Ishikawa (cell line): ENCODE measurements around the gene HOXC11.

Source experiments
- CEBPB ChIP-seq: IDR thresholded peaks from 2 replicates; pipeline ENCODE4 v1.6.1; 2012
- CREB1 ChIP-seq: IDR thresholded peaks from 2 replicates; pipeline ENCODE4 v1.6.1; 2012; ENCODE audit warnings: low read depth
- EGR1 ChIP-seq: IDR thresholded peaks from 2 replicates; pipeline ENCODE4 v1.6.1; 2012
- EP300 ChIP-seq: IDR thresholded peaks from 2 replicates; pipeline ENCODE4 v1.6.1; 2012; ENCODE audit warnings: borderline replicate concordance
- FOXM1 ChIP-seq: IDR thresholded peaks from 2 replicates; pipeline ENCODE4 v1.6.1; 2012; ENCODE audit warnings: low read depth, borderline replicate concordance
- MAX ChIP-seq: IDR thresholded peaks from 2 replicates; pipeline ENCODE4 v1.6.1; 2012
- NFIC ChIP-seq: IDR thresholded peaks from 2 replicates; pipeline ENCODE4 v1.6.1; 2012
- RAD21 ChIP-seq: IDR thresholded peaks from 2 replicates; pipeline ENCODE4 v1.6.1; 2012; ENCODE audit warnings: low read depth
- REST ChIP-seq: IDR thresholded peaks from 2 replicates; pipeline ENCODE4 v1.6.1; 2012; ENCODE audit warnings: low read depth, mild to moderate bottlenecking
- TAF1 ChIP-seq: IDR thresholded peaks from 2 replicates; pipeline ENCODE4 v1.6.1; 2012; ENCODE audit warnings: low read depth, mild to moderate bottlenecking
- TCF12 ChIP-seq: IDR thresholded peaks from 2 replicates; pipeline ENCODE4 v1.6.1; 2012; ENCODE audit warnings: low read depth
- TEAD4 ChIP-seq: IDR thresholded peaks from 2 replicates; pipeline ENCODE4 v1.6.1; 2012
- USF1 ChIP-seq: IDR thresholded peaks from 2 replicates; pipeline ENCODE4 v1.6.1; 2012
- YY1 ChIP-seq: IDR thresholded peaks from 2 replicates; pipeline ENCODE4 v1.6.1; 2012; ENCODE audit warnings: low read depth
- ZBTB7A ChIP-seq: IDR thresholded peaks from 2 replicates; pipeline ENCODE4 v1.6.1; 2012; ENCODE audit warnings: low read depth

The HOXC11 gene

GRCh38 chr12:53968214-53969127, 4.5 kb upstream of the HOXC11 start:
- TF ChIP-seq EGR1 (no peak), EP300 (no peak), CEBPB (no peak), MAX (no peak), ZBTB7A (no peak), USF1 (no peak), TAF1 (no peak), TCF12 (no peak), YY1 (no peak), TEAD4 (no peak)

- TF ChIP-seq ZBTB7A (no peak), RAD21 (no peak), EGR1 (no peak), CREB1 (no peak), USF1 (no peak), MAX (no peak), REST (no peak), FOXM1 (no peak), CEBPB (no peak), NFIC (no peak), EP300 (no peak)
Observed at GRCh38 chr12:53969588-53970259, 3.2 kb upstream of the HOXC11 start.

GRCh38 chr12:53970451-53970850, 2.5 kb upstream of the HOXC11 start:
- TF ChIP-seq ZBTB7A (no peak), REST (no peak), RAD21 (no peak), EGR1 (no peak), MAX (no peak), USF1 (no peak), NFIC (no peak), TEAD4 (no peak)

- no peak for TF ChIP-seq RAD21
- TF ChIP-seq USF1 = no peak
- TF ChIP-seq MAX = no peak
- TF ChIP-seq REST = no peak
- no peak for TF ChIP-seq CEBPB
- no peak for TF ChIP-seq YY1
- TF ChIP-seq CREB1 = no peak
- no peak for TF ChIP-seq EP300
- TF ChIP-seq TEAD4 = no peak
- TF ChIP-seq TCF12 = no peak
- TF ChIP-seq ZBTB7A = no peak
- no peak for TF ChIP-seq NFIC
Observed at GRCh38 chr12:53971129-53971528, 1.8 kb upstream of the HOXC11 start.
